T-helper 9 cell (primary cell): ENCODE results near the gene PRSS27.
A peak's percentile ranks its signal among the peaks of the same experiment; 100 is the strongest.
"Not testable (repeated sequence)": the region's sequence is repeated elsewhere in the genome, so short reads cannot be mapped to it uniquely, and the experiment has no call there.

Source experiments
- DNase-seq: peaks from one replicate; pipeline ENCODE4 v3.0.0-alpha.2; 2020

Gene PRSS27

DNA sequence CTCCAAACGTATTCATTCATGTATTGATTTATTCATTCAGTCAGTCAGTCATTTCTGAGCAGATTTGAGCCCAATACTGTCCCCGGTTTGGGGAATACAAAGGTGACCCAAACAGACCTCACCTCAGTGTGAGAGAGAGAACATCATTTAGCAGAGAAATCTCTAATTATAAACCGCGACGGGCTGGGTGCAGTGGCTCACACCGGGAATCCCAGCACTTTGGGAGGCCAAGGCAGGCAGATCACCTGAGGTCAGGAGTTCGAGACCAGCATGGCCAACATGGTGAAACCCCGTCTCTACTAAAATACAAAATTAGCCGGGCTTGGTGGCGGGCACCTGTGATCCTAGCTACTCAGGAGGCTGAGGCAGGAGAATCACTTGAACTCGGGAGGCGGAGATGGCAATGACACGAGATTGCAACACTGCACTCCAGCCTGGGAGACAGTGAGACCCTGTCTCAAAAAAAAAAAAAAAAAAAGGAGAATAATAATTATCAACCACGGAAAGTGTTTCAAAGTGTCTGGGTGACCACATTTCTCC is 1.7 kb upstream of the PRSS27 start:
- DNase-seq: not testable (repeated sequence)

GRCh38 chr16:2720719-2721633 is 952 bp upstream of the PRSS27 start:
- peak; percentile 76 for DNase-seq

- DNase-seq: no peak
Observed at GRCh38 chr16:2719328-2720063, 528 bp downstream of the PRSS27 start.

- DNase-seq: no peak
Observed at GRCh38 chr16:2717383-2718263, 2.4 kb downstream of the PRSS27 start.

- DNase-seq: no peak
Observed at GRCh38 chr16:2716948-2717347, 3.1 kb downstream of the PRSS27 start.

- no peak for DNase-seq
Observed at GRCh38 chr16:2715966-2716885, 3.8 kb downstream of the PRSS27 start.

DNA sequence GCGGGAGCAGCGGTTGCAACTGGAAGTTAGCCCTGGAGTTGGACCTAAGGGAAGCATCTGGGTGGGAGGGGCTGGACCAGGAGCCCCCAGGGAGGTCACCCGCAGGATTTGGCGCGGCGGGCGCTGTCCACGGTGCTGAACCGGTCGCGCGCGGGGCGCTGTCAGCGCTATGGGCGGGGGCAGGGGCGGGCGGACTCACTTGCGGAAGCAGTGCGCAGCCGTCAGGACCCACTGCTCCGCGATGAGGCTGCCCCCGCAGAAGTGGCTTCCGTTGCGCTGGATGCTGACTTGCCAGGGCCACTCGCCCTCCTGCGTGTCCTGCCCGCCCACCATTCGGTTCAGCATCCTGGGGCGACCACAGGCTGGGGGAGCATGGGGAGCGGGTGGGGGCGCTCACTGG is 4.5 kb downstream of the PRSS27 start:
- peak; percentile 82 for DNase-seq

- no peak for DNase-seq
Observed at GRCh38 chr16:2715064-2715463, 5.0 kb downstream of the PRSS27 start.

- DNase-seq: no peak
Observed at GRCh38 chr16:2713985-2714774, 5.8 kb downstream of the PRSS27 start.

- no peak for DNase-seq
Observed at GRCh38 chr16:2713523-2713922, 6.5 kb downstream of the PRSS27 start.

GRCh38 chr16:2712546-2712945 is 7.5 kb downstream of the PRSS27 start:
- no peak for DNase-seq

- no peak for DNase-seq
Observed at GRCh38 chr16:2712063-2712441, 8.0 kb downstream of the PRSS27 start.

DNA sequence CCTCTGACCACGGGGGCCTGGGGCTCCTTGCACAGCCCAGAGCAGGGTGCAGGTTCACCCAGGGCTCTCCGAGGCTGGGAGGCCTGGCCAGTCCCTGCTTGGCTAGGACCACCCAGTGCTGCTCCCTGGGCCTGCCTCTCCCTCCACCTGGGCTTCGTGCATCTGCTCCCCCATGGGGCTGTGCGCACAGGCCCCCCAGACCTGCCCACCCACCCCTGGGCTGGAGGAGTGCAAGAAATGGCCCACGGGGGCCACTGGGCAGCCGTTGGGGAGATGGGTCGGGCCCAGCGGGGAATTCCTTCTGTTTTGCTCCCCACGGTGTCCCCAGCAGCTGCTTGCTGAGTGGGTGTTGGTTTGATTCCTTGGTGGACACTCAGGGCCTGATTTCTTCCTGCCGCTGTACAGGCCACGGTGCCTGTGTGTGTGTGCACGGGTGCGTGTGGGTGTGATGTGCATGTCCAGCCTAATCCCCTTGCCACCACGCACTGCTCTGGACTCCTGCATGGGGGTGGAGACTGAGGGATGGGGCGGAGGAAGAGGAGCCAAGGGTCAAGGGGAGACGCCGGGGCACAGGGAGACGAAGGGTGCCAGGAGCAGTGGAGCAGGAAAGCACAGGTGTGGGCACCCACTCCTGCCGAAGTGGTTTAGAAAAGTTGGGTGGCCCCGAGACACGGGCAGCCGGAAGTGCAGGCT is 8.5 kb downstream of the PRSS27 start:
- DNase-seq: no peak

- DNase-seq: no peak
Observed at GRCh38 chr16:2710711-2711231, 9.3 kb downstream of the PRSS27 start.

GRCh38 chr16:2710021-2710710 is 9.9 kb downstream of the PRSS27 start:
- DNase-seq: no peak

GRCh38 chr16:2709588-2709984 is 10.4 kb downstream of the PRSS27 start:
- no peak for DNase-seq

DNA sequence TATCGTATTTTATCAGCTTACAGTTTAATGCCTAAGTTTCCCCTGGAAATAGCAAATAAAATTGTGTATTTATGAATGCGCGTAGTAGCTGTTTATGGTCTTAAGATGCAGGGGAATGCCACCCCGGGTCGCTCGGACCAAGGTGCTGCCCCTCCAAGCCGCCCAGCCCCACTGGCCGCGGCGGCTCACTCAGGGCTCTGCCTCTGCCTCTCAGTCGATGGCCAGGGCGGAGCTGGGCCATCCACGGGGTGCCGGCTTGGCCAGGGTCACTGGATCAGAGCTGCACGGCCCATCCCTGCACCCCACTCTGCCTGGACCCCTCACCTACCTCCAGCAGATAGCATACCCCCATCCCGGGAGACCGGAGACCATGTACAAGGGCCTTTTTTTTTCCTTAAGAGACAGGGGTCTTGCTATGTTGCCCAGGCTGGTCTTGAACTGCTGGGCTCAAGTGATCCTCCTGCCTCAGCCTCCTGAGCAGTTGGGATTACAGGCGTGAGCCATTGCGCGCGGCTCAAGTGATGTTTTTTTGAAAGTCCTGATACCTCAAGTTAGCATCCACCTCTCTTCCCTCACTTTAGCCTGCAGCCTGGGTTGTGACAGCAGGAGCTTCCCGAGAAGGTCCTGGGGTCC is 11.0 kb downstream of the PRSS27 start:
- no peak for DNase-seq

DNA sequence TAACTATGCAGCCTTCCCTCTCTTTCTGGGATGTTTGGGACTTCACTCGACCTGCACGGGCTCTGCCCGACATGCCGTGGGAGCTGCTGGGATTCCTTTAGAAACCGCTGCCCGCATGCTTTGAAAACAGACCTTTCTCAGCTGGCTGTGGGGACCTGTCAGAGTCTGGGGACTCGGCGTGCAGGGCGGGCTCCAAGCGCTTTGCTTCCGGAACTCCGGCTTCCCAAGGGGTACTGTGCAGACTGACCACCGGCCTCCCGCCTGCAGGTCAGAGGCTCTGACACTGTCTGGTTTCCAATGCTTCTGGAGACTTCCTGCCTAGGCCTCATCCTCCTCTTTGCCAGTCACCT is 11.8 kb downstream of the PRSS27 start:
- no peak for DNase-seq
